Fibroblast of villous mesenchyme (primary cell): ENCODE data around the gene EVC. TPM values are rescaled to one million over a fixed set of nuclear protein-coding genes. Genes with fewer than 3 reads are reported as not detected.
"Not testable (repeated sequence)": the region's sequence is repeated elsewhere in the genome, so short reads cannot be mapped to it uniquely, and the experiment has no call there.

Experiments used
- DNase-seq: peaks from one replicate; pipeline ENCODE4 v3.0.0-alpha.2; 2010; ENCODE audit warnings: low read depth
- H3K4me3 ChIP-seq: 2 replicates; pipeline ENCODE4 v1.5.1; 2011; ENCODE audit warnings: low read depth, mild to moderate bottlenecking, low read length
- total RNA-seq: library from RNA; depleted of rRNA; stranded (reverse); fragments of >200 nt; gene quantifications from 2 replicates; pipeline ENCODE4 v1.2.3, GENCODE V29; 2012
- TF ChIP-seq, protein P1 (sequence below): IDR thresholded peaks from 2 replicates; pipeline ENCODE4 v1.5.1; 2012; ENCODE audit warnings: low read depth, mild to moderate bottlenecking, low read length; ENCODE audit not compliant: insufficient read depth

Gene EVC
- total RNA-seq, 1 donor = 35.0 TPM

DNA sequence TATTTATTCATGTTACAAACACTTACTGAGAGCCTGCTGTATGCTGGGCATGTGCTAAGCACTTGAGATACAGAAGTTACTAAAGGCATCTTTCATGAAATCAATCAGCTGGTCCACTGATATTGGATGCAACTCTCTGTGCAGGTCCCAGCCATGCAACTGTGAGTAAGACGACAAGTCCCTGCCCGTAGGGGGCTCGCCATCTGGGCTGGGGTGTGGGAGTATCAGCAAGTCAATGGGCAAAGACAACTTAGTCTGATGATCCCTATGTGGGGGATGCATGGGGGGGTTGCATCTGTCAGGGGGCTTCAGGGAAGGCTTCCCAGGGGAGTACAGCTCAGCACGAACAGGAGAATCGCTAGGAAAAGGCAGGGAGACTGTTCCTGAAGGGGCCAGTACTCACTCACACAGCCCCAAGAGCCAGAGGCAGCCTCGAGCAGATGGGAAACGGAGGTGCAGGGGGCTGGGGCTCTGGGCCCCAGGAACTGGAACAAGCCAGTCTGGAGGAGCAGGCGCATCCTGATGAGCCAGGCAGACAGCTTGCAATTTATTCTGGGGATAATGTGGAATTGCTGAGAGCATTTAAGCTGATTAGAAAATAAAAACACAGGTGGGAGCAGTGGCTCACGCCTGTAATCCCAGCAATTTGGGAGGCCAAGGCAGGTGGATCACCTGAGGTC, 141.7 kb downstream of the EVC start:
- no peak for DNase-seq
- no peak overlapping the region for H3K4me3 ChIP-seq
- TF ChIP-seq, protein P1, sequence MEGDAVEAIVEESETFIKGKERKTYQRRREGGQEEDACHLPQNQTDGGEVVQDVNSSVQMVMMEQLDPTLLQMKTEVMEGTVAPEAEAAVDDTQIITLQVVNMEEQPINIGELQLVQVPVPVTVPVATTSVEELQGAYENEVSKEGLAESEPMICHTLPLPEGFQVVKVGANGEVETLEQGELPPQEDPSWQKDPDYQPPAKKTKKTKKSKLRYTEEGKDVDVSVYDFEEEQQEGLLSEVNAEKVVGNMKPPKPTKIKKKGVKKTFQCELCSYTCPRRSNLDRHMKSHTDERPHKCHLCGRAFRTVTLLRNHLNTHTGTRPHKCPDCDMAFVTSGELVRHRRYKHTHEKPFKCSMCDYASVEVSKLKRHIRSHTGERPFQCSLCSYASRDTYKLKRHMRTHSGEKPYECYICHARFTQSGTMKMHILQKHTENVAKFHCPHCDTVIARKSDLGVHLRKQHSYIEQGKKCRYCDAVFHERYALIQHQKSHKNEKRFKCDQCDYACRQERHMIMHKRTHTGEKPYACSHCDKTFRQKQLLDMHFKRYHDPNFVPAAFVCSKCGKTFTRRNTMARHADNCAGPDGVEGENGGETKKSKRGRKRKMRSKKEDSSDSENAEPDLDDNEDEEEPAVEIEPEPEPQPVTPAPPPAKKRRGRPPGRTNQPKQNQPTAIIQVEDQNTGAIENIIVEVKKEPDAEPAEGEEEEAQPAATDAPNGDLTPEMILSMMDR = no peak

DNA sequence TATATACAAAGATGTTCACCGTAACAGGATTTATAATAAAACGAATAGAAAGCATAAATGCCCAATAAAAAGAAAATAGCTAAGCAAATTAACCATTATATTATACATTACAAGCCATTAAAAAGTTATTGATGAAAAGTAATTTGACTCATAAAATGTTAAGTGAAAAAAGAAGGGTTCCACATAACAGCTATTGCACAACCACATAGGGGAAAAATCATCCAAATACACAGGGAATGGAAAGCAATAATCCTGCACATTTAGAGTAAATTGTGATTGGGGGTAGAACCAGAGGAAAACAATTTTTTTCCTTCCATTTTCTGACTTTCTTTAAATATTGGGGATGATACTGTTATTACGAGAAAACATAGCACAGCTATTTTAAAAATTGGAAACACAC, 143.9 kb downstream of the EVC start:
- TF ChIP-seq, protein P1 = no peak
- no peak for DNase-seq
- H3K4me3 ChIP-seq = no peak overlapping the region

DNA sequence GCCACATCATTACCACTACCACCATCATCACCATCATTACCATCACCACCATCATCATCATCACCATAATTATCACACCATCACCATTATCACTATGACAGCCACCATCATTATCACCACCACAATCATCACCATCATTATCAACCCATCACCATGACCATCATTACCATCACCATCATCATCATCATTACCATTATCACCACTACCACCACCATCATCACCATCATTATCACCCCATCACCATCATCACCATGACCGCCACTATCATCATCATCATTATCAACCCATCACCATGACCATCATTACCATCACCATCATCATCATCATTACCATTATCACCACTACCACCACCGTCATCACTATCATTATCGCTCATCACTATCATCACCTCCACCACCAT, 145.4 kb downstream of the EVC start:
- not testable (repeated sequence) for H3K4me3 ChIP-seq, DNase-seq

DNA sequence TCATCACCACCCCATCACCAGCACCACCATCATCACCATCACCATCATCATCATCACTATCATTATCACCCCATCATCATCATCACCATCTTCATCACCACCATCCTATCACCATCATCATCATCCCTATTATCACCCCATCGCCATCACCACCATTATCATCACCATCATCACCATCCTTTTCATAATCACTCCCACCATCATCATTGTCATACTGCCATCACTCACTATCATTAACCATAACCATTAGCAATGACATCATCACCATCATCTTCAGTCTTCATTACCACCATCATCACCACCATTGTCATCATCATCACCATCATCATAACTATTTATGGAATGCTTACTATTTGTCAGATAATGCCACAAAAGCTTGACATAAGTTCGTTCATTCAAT, 146.2 kb downstream of the EVC start:
- TF ChIP-seq, protein P1 = no peak
- H3K4me3 ChIP-seq = no peak overlapping the region
- no peak for DNase-seq

DNA sequence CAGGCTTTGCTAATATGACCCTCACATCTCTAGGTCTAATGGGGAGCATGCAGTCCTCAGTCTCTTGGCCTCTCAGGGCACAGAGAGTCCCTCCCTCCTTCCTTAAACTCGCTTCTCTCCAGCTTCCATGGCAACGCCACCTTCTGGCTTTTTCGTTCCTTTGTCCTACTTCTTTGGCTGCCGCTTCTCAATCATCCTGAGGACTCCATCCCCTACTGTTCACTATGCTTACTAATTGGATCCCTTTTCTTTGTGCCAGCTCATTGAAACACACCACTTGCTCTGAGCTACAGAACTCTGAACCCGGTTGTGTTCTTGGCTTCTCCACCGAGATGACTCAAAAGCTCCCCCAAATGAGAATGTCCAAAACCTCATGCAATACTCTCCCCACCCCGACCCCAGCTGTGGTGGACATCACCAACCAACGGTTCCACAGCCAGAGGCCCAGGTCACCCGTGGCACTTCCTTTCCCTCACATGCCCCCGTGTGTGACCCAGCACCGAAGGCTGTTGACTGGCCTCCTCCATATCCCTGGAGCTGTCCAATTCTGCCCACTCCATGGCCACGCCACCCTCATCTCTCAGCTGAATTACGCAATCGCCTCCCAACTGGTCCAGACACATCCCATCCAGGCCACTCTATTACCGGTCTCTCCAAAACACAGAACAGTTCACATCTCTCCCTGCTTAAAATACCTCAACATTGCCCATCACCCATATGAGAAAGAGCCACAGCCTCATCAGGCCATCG, 147.2 kb downstream of the EVC start:
- no peak for DNase-seq
- TF ChIP-seq, protein P1 = no peak
- H3K4me3 ChIP-seq = no peak overlapping the region

DNA sequence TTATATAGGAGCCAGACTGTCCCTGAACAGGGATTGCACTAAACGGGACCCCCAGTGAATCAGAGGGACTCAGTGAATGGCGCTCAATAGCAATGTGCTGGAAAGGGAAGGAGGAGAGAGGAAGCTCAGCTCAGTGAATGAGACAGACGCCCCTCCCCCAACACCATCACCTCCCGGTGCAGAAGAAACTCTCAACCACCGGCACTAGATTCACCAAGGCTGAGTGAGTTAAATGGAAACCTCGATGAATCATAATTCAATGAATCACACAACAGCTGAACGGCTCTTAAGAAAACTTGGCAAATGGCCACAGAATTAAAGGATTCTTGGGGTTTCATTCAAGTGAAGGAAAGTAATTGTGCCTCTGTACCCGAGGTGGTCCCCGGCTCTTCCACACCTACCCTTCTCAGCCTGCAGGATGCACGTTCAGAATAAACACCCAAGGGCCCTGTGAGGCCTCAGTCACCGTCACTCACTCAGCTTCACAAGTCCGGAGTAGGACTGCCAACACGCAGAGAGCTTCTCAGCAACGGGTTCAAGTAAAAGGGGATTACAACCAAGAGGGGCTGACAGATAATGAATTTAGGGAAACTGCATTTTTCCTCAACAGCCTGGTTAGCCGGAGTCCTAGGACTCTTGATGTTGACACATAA, 152.6 kb downstream of the EVC start:
- TF ChIP-seq, protein P1 = no peak
- H3K4me3 ChIP-seq = no peak overlapping the region
- DNase-seq = peak; percentile 20

Other genes starting within 250 kb of the EVC start
- 9.9 and 11.9 TPM in 2 replicates for gene EVC2, start 2.6 kb upstream of the EVC start, total RNA-seq
- under 0.01 TPM in 1 of 2 replicates, not detected in the other for gene CRMP1, start 181.9 kb downstream of the EVC start, total RNA-seq